Measurements from ENCODE around the gene KCNH2. TPM values are rescaled to one million over a fixed set of nuclear protein-coding genes. Genes with fewer than 3 reads are reported as not detected.
A peak's percentile ranks its signal among the peaks of the same experiment; 100 is the strongest.

The KCNH2 gene
- total RNA-seq, 1 experiment from 2014 or later, result 16.2 TPM

- TF ChIP-seq, protein P1, sequence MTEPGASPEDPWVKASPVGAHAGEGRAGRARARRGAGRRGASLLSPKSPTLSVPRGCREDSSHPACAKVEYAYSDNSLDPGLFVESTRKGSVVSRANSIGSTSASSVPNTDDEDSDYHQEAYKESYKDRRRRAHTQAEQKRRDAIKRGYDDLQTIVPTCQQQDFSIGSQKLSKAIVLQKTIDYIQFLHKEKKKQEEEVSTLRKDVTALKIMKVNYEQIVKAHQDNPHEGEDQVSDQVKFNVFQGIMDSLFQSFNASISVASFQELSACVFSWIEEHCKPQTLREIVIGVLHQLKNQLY (CRISPR knock-in tag; IDR thresholded peaks at IDR 0.05), result no peak
- TF ChIP-seq ATF6 (CRISPR knock-in tag; IDR thresholded peaks at IDR 0.05) (no peak), MAX (CRISPR knock-in tag; IDR thresholded peaks at IDR 0.05) (no peak), FOXJ3 (CRISPR knock-in tag; IDR thresholded peaks at IDR 0.05; ENCODE audit: borderline replicate concordance) (no peak), TP53 (CRISPR knock-in tag; IDR thresholded peaks at IDR 0.05) (no peak), CREM (CRISPR knock-in tag; IDR thresholded peaks at IDR 0.05) (no peak), GRHL2 (CRISPR knock-in tag; IDR thresholded peaks at IDR 0.05; ENCODE audit: insufficient replicate concordance, severe bottlenecking) (no peak), ZNF317 (CRISPR knock-in tag; IDR thresholded peaks at IDR 0.05; ENCODE audit: borderline replicate concordance, low read depth) (no peak), FOXP4 (CRISPR knock-in tag; IDR thresholded peaks at IDR 0.05) (no peak)
- TF ChIP-seq, protein P2, sequence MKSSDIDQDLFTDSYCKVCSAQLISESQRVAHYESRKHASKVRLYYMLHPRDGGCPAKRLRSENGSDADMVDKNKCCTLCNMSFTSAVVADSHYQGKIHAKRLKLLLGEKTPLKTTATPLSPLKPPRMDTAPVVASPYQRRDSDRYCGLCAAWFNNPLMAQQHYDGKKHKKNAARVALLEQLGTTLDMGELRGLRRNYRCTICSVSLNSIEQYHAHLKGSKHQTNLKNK (CRISPR knock-in tag; IDR thresholded peaks at IDR 0.05), result no peak
Measured at GRCh38 chr7:150990416-150991186, 12.5 kb upstream of the KCNH2 start, which contains the start of gene NOS3 (continued).

DNA sequence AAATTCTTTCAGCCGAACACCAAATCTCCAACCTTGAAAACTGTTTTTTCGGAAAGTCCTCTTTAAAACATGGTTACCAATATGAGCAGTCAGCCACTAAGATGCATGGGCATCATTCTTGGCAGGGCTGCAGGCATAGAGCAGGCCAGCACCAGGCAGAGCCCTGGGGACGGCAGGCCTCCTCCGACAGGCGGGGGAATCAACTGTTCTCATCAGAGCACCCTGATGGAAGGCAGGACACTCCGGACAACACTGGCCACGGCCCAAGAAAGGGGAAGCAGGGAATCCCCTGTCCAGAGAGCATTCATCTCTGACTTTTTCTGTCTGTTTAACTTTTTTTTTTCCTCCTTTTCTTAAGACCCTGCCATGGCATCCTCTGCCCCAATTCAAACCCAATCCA, 11.3 kb upstream of the KCNH2 start:
- Mint-ChIP-seq H3K4me1 (peaks cover 37% of the 10 kb centered on the region), H3K4me3 (peak overlapping the region; percentile 71), H3K9me3 (peaks cover 15% of the 10 kb centered on the region), H3K27me3 (ENCODE audit: low read depth) (peaks cover 28% of the 10 kb centered on the region), H3K36me3 (peaks cover 12% of the 10 kb centered on the region), H3K27ac (no peak overlapping the region)
- ChIA-PET CTCF (interaction anchor here (0.6 to 3.3 kb wide), 39 partner anchors 10 to 255 kb away, joined by 3 to 37 read pairs (median 4); partner anchors contain the start of genes FASTK, TMEM176A and TMEM176B), POLR2A (interaction anchor here (0.6 to 0.7 kb wide), 2 partner anchors 9 to 21 kb away, joined by 3 to 5 read pairs; no protein-coding TSS in a partner anchor)
- ATAC-seq, result no peak
- DNase-seq (ENCODE audit: low spot score), result no peak
- TF ChIP-seq NFYB (CRISPR knock-in tag; conservative IDR thresholded peaks at IDR 0.05; ENCODE audit: low read depth), result no peak
- no peak for TF ChIP-seq FOXK1 (CRISPR knock-in tag; IDR thresholded peaks at IDR 0.05)
- no peak for TF ChIP-seq FOXP1 (CRISPR knock-in tag; IDR thresholded peaks at IDR 0.05; ENCODE audit: borderline replicate concordance)
- no peak for TF ChIP-seq NFATC4 (CRISPR knock-in tag; IDR thresholded peaks at IDR 0.05)
- TF ChIP-seq, protein P3, sequence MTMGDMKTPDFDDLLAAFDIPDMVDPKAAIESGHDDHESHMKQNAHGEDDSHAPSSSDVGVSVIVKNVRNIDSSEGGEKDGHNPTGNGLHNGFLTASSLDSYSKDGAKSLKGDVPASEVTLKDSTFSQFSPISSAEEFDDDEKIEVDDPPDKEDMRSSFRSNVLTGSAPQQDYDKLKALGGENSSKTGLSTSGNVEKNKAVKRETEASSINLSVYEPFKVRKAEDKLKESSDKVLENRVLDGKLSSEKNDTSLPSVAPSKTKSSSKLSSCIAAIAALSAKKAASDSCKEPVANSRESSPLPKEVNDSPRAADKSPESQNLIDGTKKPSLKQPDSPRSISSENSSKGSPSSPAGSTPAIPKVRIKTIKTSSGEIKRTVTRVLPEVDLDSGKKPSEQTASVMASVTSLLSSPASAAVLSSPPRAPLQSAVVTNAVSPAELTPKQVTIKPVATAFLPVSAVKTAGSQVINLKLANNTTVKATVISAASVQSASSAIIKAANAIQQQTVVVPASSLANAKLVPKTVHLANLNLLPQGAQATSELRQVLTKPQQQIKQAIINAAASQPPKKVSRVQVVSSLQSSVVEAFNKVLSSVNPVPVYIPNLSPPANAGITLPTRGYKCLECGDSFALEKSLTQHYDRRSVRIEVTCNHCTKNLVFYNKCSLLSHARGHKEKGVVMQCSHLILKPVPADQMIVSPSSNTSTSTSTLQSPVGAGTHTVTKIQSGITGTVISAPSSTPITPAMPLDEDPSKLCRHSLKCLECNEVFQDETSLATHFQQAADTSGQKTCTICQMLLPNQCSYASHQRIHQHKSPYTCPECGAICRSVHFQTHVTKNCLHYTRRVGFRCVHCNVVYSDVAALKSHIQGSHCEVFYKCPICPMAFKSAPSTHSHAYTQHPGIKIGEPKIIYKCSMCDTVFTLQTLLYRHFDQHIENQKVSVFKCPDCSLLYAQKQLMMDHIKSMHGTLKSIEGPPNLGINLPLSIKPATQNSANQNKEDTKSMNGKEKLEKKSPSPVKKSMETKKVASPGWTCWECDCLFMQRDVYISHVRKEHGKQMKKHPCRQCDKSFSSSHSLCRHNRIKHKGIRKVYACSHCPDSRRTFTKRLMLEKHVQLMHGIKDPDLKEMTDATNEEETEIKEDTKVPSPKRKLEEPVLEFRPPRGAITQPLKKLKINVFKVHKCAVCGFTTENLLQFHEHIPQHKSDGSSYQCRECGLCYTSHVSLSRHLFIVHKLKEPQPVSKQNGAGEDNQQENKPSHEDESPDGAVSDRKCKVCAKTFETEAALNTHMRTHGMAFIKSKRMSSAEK (CRISPR knock-in tag; IDR thresholded peaks at IDR 0.05; ENCODE audit: borderline replicate concordance), result no peak
- TF ChIP-seq CBFB (CRISPR knock-in tag; IDR thresholded peaks at IDR 0.05; ENCODE audit: low read depth), result no peak
- TF ChIP-seq, protein P4, sequence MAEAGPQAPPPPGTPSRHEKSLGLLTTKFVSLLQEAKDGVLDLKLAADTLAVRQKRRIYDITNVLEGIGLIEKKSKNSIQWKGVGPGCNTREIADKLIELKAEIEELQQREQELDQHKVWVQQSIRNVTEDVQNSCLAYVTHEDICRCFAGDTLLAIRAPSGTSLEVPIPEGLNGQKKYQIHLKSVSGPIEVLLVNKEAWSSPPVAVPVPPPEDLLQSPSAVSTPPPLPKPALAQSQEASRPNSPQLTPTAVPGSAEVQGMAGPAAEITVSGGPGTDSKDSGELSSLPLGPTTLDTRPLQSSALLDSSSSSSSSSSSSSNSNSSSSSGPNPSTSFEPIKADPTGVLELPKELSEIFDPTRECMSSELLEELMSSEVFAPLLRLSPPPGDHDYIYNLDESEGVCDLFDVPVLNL (CRISPR knock-in tag; IDR thresholded peaks at IDR 0.05; ENCODE audit: borderline replicate concordance, low read depth), result no peak
- no peak for TF ChIP-seq ZNF396 (CRISPR knock-in tag; IDR thresholded peaks at IDR 0.05; ENCODE audit: borderline replicate concordance)
- TF ChIP-seq NR3C1 (CRISPR knock-in tag; conservative IDR thresholded peaks at IDR 0.05; ENCODE audit: low read depth), result no peak
- TF ChIP-seq TEAD1 (CRISPR knock-in tag; IDR thresholded peaks at IDR 0.05), result no peak
- TF ChIP-seq, protein P5, sequence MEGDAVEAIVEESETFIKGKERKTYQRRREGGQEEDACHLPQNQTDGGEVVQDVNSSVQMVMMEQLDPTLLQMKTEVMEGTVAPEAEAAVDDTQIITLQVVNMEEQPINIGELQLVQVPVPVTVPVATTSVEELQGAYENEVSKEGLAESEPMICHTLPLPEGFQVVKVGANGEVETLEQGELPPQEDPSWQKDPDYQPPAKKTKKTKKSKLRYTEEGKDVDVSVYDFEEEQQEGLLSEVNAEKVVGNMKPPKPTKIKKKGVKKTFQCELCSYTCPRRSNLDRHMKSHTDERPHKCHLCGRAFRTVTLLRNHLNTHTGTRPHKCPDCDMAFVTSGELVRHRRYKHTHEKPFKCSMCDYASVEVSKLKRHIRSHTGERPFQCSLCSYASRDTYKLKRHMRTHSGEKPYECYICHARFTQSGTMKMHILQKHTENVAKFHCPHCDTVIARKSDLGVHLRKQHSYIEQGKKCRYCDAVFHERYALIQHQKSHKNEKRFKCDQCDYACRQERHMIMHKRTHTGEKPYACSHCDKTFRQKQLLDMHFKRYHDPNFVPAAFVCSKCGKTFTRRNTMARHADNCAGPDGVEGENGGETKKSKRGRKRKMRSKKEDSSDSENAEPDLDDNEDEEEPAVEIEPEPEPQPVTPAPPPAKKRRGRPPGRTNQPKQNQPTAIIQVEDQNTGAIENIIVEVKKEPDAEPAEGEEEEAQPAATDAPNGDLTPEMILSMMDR (IDR thresholded peaks at IDR 0.05), result no peak

All from WTC11 (cell line).